HG03575 (cell line): ENCODE measurements around the gene CCL19.

Experiments used
- ATAC-seq: cut with Tn5 transposase; IDR thresholded peaks from one replicate; pipeline ENCODE4 v1.9.1; 2021; ENCODE audit not compliant: unreplicated experiment, insufficient number of reproducible peaks, low FRiP score; ENCODE audit errors: extremely low read depth

The CCL19 gene

DNA sequence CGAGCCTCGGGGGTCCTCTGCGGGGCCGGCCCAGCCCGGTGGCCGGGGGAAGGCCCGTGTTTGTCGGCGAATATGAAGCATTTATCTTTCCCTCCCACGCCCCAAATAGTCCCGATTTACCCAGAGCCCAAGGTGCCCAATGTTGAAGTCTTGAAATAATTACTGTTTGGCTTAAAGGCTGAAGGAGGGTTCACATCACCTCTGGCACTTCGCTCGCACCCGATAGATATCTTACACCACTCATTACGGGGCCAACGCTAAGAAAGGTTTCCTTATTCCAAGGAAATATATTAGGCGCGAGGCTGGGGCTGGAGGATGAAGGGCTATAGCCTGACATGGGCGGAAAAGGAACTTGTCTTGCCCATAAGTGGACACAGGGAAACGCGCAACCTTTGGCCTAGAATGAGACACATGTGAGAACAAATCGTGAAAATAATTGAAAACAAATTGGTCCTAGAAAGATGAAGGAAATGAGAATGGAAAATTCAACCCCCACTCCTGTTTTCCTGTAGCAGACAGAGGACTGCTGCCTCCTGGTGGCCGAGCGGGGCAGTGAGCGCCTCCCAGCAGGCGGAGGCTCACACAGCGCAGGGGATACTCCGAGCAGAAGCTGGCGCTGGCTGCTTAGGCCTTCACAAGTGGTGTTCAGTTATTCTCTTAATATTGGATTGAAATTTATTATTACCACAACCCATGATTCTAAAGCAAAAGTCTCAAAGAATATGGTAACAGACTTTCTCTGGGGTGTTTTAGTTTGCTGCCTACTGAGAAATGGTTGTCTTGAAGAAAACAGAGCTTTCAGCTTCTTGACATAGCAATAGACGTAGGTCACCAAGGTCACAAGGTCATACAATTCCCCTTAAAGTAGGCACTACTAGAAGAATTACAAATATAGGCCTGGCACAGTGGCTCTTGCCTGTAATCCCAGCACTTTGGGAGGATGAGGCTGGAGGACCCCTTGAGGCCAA is 11.0 kb upstream of the CCL19 start:
- no peak for ATAC-seq

DNA sequence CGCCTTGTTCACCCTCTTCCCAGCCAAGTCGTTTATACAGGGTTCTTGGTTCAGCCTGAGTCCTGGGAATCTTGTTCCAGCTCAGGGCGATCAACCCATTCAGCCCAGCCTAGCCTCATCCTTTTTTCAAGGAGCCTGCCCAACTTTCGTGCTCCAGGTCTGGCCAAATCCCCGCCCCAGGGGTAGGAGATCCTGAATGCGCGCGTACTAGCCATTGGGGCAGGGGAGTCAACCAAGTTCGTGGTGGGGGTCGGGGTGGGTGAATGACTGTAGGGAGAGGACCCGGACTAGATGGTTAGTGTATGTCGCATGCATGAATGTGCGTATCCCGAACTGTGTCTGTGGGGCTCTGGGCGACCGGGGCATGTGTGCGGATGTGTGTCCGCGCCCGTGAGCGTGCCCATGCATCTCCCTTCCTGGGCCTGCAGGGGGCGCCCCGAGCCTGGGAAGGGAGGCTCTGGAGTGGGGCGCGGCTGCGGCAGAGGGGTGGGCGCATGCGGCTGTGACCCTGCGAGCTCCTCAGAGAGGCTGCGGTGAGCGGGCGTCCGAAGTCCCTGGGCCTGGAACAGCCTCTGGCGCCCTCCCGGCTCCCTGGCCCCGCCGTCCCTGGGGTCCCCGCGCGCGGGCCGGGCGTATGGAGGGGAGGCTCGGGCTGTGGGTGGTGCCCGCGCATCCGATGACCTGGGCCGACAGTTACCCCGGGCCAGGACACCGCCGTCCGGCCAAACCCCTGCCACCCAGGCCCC is 10.1 kb upstream of the CCL19 start:
- no peak for ATAC-seq

DNA sequence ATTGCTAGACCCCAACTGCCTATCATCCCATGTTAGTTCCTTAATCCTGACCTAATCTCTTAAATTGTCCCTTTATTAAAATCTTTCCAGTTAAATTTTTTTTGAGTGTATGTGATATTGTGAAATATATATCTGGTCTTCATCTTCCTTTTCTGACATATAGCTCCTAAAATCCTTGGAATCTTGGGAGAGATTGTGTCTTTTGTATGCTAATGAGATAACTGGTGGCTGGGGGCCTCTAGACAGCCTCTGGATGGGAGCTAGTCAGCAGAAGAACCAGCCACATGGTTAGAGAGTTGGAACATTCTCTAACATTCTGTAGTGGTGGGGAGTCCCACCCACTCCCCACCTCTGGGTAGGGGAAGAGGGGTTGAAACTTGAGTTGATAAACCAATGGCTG is 3.7 kb upstream of the CCL19 start:
- ATAC-seq: no peak

DNA sequence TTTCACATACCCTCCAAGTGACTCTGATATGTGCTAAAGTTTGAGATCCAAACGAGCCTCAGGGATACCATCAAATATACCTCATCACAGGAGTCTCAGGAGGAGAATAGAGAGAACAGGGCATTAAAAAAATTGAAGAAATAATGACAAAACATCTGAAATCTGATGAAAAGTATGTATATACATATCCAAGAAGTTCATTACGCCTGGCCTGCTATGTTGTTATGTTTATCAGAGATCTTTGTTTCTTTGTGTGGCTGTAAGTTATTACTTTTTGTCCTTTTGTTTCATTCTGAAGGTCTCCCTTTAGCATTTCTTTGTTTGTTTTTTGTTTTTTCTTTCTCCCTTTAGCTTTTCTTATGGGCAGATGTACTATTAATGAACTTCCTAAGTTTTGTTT is 2.5 kb upstream of the CCL19 start:
- no peak for ATAC-seq

DNA sequence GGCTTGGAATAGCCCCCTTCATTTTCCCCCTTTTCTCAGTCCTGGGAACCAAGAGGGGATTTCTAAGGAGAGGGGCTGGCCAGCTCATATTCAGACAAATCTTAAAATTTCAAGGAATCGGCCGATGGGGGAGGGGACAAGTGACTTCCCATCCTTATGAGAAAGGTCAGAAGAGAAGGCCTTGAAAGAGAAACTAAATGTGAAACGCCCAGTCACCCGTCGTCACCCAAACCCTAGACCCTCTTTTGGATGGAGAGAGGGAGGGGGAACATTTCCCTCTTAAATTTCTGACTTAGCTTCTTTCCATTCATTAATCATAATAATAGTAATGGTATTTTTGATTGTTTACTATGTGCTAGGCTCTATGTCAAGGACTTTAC is 850 bp upstream of the CCL19 start:
- no peak for ATAC-seq

DNA sequence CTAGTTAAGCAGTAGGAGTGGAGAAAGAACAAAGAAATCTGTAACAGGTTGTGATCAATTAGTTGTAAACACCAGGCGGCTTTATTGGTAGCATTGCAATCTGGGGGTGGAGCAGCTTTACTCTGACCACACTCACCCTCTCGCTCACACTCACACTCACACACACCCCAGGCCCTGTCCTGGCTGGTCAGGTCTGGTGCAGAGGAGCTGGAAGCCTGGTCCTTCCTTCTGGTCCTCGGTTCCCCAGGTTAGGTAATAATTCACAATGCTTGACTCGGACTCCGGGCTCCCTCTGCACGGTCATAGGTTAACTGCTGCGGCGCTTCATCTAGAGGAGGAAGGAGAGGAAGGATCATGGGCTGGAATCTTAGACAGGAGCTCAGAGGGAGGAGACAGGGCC is 1.6 kb downstream of the CCL19 start:
- no peak for ATAC-seq

DNA sequence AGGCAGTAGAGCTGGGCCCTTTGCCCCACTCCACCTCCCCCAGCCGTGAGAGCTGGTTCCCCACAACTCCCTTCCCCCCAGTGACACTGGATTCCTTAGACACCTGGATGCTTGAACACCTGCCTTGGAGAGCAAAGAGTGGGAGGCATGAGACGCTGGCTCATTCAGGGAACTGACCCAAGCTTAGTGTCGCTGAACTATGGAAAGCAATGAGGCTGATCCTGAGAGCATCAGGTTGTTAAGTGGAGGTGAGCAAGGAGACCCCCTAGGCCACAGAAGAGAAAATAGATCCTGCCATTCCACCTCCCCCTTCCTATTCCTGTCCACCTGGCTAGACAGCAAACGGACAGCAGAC is 2.0 kb downstream of the CCL19 start:
- no peak for ATAC-seq

DNA sequence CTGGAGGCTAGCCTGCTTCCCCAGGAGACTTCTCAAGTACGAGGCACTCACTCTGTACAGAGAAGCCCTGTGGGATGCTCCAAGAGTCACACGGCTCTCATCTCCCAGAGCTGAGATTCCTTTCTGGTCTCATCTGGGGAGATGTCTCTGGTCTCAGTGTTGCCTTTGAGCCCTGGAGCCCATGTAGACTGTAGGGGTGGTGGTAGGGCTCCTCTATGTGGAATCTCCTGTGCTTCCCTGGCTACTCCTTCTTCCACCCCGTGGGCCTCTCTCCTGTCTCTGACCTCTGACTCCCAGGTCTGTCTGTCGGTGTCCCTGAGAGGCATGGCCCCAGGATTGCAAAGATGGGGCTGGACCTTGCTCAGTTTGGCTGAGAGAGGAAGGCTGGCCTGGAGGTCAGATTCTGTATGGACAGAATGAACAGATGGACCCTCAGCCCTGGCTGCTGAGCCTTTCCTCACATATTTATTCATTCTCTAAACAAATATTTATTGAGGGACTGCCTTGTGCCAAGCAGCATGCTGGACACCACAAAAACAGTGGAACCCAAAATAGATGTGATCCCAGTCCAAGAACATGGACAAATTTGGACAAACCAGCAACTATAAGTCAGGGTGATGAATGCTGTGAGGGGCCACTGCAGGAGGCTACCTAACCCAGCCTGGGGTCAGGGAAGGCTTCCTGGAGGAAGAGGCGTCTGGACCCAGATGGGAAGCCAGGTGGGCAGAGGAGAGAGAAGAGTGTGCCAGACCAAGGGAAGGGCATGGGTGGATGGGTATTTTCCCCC is 2.6 kb downstream of the CCL19 start:
- ATAC-seq: no peak

DNA sequence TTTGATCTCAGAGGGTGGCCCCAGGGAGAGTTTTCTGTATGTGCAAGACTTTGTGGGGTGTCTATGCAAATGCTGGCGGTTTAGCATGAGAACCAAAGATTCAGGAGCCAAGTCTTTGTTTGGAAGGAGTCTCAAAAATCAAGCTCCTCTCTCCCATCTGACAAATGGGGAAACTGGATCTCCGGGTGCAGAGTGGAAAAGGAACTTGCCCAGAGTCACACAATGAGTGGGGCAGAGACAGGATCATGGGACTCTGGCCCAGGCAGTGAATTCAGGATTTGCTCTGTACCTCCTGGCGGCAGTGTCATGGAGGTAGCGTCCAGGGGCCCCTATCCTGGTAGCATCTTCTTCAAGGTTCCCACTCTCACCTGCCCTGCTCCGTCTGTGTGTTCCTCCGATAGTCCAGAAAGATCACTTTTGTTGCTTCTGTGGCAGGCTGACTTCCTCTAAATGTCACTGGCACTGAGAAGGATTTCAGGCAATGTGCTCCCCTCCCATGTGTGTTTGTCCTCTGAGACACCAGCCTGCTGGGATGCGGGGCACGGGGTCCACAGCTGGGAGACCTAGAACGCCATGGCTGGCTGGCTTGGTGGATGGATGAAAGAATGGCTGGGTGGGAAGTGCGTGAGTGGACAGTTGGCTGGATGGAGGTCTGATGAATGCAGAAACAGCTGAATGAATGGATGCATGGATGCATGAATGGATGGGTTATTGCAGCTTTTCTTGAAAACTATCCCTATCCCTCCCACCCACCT is 3.6 kb downstream of the CCL19 start:
- no peak for ATAC-seq

DNA sequence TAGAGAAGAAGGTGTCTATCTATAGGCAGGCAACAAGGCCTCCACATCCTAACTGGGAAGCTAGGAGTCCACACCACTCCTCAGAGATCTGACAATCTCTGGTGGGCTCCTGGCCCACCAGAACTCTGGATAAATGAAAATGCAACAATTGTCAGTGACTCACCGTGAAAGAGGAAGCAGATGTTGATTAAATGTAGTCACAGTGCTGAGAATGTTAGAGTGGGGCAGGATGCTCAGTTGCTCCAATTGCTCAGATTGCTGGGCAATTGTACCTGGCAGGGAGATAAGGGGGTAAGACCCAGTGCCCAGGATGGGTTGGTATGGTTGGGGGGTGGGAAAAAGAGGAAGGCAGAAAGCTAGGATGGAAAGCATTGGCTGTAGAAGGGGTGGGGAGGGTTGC is 4.3 kb downstream of the CCL19 start:
- ATAC-seq: no peak

DNA sequence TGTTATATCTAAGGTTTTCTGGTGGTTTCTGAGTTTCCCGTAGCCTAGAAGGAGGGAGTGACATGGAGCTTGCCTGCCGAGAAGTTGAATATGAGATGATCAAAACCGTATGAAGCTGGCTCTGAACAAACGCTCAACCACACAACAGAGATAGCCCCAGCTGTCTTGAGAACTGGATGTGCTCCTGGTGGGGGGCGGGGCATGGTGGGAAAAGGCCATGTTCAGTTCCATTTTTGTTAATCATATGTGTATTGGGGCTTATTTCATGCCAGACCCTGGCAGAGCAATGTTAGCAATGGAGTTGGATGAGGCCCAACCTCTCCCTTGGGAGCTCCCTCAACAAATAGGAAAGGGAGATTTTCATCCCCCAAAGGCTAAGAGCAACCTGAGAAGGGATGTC is 4.8 kb downstream of the CCL19 start:
- no peak for ATAC-seq

DNA sequence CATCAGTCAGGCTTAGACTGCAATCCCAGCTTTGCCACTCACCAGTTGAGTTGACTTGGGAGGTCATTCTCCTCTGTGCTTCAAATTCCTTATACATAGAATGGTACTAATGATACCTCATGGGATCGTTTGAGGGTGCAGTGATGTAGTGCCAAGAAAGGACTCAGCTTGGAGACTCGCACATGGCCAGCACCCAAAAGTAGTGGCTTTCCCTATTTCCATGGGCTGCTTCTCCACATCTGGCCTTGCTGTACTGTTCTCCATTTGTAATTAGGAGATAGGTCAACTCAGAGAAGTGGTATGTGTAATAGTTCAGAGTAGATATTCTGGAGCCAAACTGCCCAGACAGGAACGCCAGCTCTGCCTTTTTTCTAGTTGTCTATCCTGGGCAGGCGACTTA is 5.5 kb downstream of the CCL19 start:
- ATAC-seq: no peak

DNA sequence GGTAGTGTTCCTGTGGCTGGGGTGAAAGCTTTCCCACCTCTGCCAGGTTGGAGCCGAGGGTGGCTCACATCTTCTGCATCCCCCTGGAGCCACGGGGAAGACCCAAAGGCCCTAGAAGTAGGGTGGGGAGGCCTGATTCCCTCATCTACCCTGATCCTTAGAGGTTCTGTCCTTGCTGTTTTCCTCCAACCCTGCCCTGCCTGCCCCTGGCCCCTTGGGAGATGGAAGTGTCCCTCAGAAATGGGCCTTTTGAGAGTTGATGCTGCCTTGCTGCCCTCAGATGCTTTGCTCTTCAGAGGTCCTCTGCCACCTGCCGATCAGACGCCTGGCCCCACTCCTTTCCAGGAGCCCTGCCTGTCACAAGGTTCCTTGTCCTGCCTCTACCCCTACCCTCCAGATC is 6.3 kb downstream of the CCL19 start:
- ATAC-seq: no peak

DNA sequence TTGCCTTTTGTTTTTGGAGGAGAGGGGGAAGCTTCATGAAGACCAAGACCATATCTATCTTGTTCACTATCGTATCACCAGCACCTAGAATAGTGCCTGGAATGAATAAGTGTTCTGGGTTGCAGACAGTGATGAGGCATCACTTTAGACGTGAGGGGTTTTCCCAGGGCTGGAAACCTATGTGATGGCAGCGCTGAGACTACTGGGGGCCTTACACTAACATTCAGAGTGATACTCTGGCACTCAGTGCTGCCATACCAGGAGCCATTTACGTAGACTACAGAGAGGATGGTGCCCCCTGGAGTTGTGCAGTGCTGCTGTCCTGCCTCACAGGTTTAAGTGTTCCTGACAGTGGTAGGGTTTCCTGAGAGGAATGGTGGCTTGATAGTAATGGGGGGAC is 6.9 kb downstream of the CCL19 start:
- no peak for ATAC-seq

DNA sequence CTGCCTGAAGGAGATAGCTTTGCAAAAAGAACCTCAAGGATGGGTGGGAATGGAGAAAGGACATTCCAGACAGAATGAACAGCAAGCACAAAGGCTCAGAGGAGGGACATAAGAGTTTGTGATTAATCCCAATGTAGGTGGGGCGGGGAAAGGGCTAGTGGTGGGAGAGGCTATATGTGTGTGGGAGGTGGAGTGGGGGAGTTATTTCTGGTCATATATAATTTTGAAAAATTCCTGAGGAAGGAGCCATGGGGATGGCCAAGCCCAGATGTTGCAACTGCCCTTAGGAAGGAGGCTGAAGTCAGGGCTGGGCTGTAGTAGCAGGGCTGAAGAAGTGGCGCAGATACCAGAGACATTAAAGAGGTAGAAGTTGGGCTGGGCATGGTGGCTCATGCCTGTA is 15.2 kb downstream of the CCL19 start:
- ATAC-seq: no peak

DNA sequence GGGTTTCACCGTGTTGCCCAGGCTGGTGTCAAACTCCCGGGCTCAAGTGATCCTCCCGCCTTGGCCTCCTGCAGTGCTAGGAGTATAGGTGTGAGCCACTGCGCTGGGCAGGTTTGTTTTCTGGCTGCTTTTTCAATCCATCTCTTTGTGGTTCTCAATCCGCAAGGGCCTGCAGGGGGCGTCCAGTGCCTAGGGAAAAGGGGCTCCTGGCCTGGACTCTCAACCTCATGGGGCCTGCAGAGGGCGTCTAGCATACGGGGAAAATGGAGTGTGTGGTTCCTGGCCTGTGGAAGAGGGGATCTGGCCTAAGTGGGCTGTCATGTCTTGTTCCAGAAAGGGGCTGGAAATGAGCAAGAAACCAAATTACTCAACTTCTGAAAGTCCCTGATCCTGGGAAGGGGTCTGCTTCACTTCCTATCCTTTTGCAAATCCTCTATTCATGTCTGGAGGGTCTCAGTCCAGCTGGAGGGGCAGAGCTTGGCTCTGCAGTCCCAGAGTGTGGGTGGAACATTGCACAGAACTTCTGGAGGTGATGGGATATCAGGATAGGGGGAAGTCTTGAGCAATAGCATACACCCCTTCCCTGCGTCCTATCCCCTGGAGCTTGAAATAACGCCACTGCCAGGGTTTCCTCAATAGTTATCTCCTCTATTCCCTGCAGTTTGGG is 15.9 kb downstream of the CCL19 start:
- no peak for ATAC-seq

DNA sequence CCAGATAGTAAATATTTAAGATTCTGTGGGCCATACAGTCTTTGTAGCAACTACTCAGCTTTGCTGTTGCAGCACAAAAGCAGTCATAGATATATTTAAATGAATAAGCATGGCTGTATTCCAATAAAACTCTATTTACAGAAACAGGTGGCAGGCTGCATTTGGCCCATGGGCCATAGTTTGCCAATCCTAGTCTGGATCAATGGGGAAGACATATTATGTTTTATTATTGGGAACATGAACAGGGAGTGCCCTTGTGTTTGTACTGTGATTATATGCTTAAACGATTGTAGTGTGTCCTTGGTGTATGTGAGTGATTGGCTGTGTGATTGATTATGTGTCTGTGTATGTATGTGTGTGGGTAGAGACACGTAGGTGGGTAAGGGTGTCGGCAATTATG is 16.6 kb downstream of the CCL19 start:
- no peak for ATAC-seq

DNA sequence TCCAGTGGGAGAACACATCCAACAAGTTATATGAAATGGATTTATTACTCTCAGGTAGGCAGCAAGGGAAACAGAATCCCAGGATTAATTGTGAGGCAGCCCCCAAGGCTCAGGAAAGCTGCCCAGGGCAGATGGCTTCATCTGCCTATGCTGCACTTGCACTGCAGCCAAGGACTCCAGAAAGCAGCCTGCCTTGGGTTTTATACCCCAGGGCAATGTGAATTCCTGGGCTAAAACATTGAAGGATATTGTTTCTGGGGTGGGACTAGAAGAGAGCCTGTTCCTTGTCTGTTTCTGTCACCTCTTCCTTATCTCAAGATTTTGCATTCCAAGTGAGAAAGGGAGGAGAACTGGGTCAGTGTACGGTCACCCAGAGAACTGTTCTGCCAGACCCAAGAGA is 19.8 kb downstream of the CCL19 start:
- ATAC-seq: no peak
